CD4-positive, alpha-beta memory T cell (primary cell): ENCODE data around the gene CCDC158. TPM values are rescaled to one million over a fixed set of nuclear protein-coding genes. Genes with fewer than 3 reads are reported as not detected.

Experiments
- CTCF ChIA-PET: fragments of 350-600 bp; sonication (Branson Sonifier 250); formaldehyde crosslinking; loops from one replicate; lab custom pipeline; 2021; ENCODE audit warnings: inconsistent platforms; ENCODE audit not compliant: partially characterized antibody; lab: Charles Lee
- POLR2A ChIA-PET: fragments of 350-600 bp; sonication (Branson Sonifier 250); formaldehyde crosslinking; loops from one replicate; lab custom pipeline; 2021; ENCODE audit not compliant: partially characterized antibody; lab: Charles Lee
- DNase-seq, 5 donors: peaks; one replicate each; pipeline versions ENCODE4 v3.0.0 to v3.0.0-alpha.2; 2020 to 2022; ENCODE audit warnings: mixed read lengths in 1 of 5
- H3K27ac ChIP-seq: one replicate; pipeline ENCODE4 v1.7.0; 2013; ENCODE audit warnings: low read depth, low read length
- H3K27me3 ChIP-seq: 2 replicates; pipeline ENCODE4 v1.7.0; 2013; ENCODE audit warnings: mild to moderate bottlenecking, low read length, moderate library complexity; ENCODE audit not compliant: insufficient read depth
- H3K36me3 ChIP-seq: 2 replicates; pipeline ENCODE4 v1.7.0; 2013; ENCODE audit warnings: mild to moderate bottlenecking, low read length, moderate library complexity; ENCODE audit not compliant: insufficient read depth
- H3K4me1 ChIP-seq: 2 replicates; pipeline ENCODE4 v1.7.0; 2013; ENCODE audit warnings: mild to moderate bottlenecking, low read length, moderate library complexity; ENCODE audit not compliant: insufficient read depth
- H3K4me3 ChIP-seq, 2 donors: one replicate each; pipeline ENCODE4 v1.7.0; 2013; ENCODE audit warnings: low read length in 2 of 2, mild to moderate bottlenecking in 1 of 2
- H3K9me3 ChIP-seq, 2 donors: one replicate each; pipeline ENCODE4 v1.7.0; 2013; ENCODE audit warnings: low read length in 2 of 2, control low read depth in 1 of 2; ENCODE audit not compliant: control insufficient read depth in 1 of 2
- H3K27ac Mint-ChIP-seq, 7 donors: one replicate each; pipeline ENCODE4 v1.8.0; 2020 to 2021; ENCODE audit warnings: mixed read lengths in 7 of 7, mild to moderate bottlenecking in 6 of 7, inconsistent platforms in 3 of 7, moderate library complexity in 3 of 7
- H3K27me3 Mint-ChIP-seq, 2 donors: one replicate each; pipeline ENCODE4 v1.8.0; 2020 to 2021; ENCODE audit warnings: mixed read lengths in 2 of 2
- H3K36me3 Mint-ChIP-seq, 2 donors: one replicate each; pipeline ENCODE4 v1.8.0; 2020 to 2021; ENCODE audit warnings: mixed read lengths in 2 of 2, inconsistent platforms in 1 of 2, mild to moderate bottlenecking in 1 of 2
- H3K4me1 Mint-ChIP-seq, 4 donors: one replicate each; pipeline ENCODE4 v1.8.0; 2020 to 2021; ENCODE audit warnings: mixed read lengths in 4 of 4, mild to moderate bottlenecking in 1 of 4
- H3K4me3 Mint-ChIP-seq, 8 donors: one replicate each; pipeline ENCODE4 v1.8.0; 2020 to 2021; ENCODE audit warnings: mixed read lengths in 8 of 8, mild to moderate bottlenecking in 7 of 8, moderate library complexity in 6 of 8, inconsistent platforms in 3 of 8
- H3K9me3 Mint-ChIP-seq, 8 donors: one replicate each; pipeline ENCODE4 v1.8.0; 2020 to 2021; ENCODE audit warnings: mixed read lengths in 8 of 8, mild to moderate bottlenecking in 5 of 8, inconsistent platforms in 3 of 8, moderate library complexity in 1 of 8
- intact Hi-C: fragments of 100-400 bp; cut with micrococcal nuclease; formaldehyde crosslinking; loops from one replicate; pipeline ENCODE4 v1.15.1; 2023
- polyA plus RNA-seq, 2 donors: library from polyadenylated mRNA; unstranded; fragments of 300-500 nt; fragmentation: Illumina TruSeq; gene quantifications; one replicate each; pipeline ENCODE4 v1.2.3, GENCODE V29; 2021
- total RNA-seq, 2 experiments: library from RNA; stranded (reverse); gene quantifications; one replicate each; pipeline ENCODE4 v1.2.3, GENCODE V29; 2021

The CCDC158 gene
- total and polyA plus RNA-seq, 4 experiments from 2014 or later = not detected

DNA sequence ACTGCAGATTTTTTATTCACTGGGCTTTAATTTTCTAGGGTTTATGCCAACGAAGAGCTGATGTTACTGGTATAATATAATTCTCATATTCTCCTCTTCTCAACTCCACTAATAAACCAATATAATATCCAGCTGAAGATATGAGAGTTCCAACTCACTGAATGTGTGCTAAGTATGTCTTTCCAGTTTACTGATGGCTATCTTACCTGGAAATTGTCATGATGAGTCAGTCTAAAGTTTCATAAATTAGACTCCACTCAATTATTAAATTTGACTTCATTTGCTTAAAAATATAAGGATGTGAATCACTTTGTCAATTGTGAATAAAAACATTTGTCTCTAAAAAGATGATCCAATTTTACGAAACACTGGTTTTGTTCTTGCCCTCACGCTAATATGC lies 86.1 kb downstream of the CCDC158 start:
- H3K27ac ChIP-seq = no peak overlapping the region
- H3K4me3 ChIP-seq = no peak overlapping the region
- DNase-seq = no peak
- Mint-ChIP-seq H3K27ac (no peak overlapping the region), H3K9me3 (no peaks in the 10 kb centered on the region), H3K27me3 (peaks cover 2 to 5% of the 10 kb centered on the region in 2 donors), H3K4me3 (no peak overlapping the region), H3K4me1 (no peaks in the 10 kb centered on the region), H3K36me3 (no peaks in the 10 kb centered on the region)
- H3K27me3 ChIP-seq = no peaks in the 10 kb centered on the region
- H3K36me3 ChIP-seq = no peaks in the 10 kb centered on the region
- no peaks in the 10 kb centered on the region for H3K4me1 ChIP-seq
- ChIA-PET CTCF (interaction anchor here (0.8 kb wide), 1 partner anchor 10 kb away, joined by 3 read pairs; no protein-coding TSS in a partner anchor), POLR2A (no interaction called here)
- no peaks in the 10 kb centered on the region for H3K9me3 ChIP-seq
- intact Hi-C loops = no loop called here

GRCh38 chr4:76326515-76326914 lies 94.4 kb downstream of the CCDC158 start:
- Histone ChIP-seq H3K9me3 (peaks cover 7 to 12% of the 10 kb centered on the region in 2 donors), H3K27ac (no peak overlapping the region), H3K4me3 (no peak overlapping the region), H3K4me1 (no peaks in the 10 kb centered on the region), H3K27me3 (no peaks in the 10 kb centered on the region), H3K36me3 (no peaks in the 10 kb centered on the region)
- H3K4me1 Mint-ChIP-seq = no peaks in the 10 kb centered on the region
- ChIA-PET CTCF (interaction anchor here (1.6 kb wide), 1 partner anchor 21 kb away, joined by 3 read pairs; no protein-coding TSS in a partner anchor), POLR2A (no interaction called here)
- DNase-seq = no peak
- peaks cover 8 to 40% (median 30%) of the 10 kb centered on the region in 8 donors for H3K9me3 Mint-ChIP-seq
- H3K4me3 Mint-ChIP-seq = no peak overlapping the region
- intact Hi-C loops = no loop called here
- H3K27me3 Mint-ChIP-seq = peaks cover 4 to 6% of the 10 kb centered on the region in 2 donors
- H3K27ac Mint-ChIP-seq = no peak overlapping the region
- H3K36me3 Mint-ChIP-seq = peaks cover 0 to 5% of the 10 kb centered on the region in 2 donors

DNA sequence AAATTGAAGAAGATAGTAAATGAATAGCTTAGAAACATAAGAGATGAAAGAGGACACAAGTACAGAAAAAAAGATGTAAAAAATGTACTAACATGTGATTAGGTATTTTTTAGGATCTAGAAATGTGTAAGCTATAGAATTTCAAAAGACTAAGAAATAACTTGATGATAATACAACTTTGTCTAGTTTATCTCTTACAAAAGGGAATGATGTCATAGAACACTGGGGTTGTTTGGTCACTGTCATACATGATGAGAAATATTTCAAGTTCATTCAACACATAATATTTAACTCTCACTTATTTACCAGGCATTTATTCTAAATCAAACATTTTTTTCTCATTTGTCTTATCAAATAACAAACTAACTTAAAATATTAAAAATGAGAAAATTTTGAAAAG lies 95.9 kb downstream of the CCDC158 start:
- intact Hi-C loops = no loop called here
- no peak overlapping the region for H3K27ac ChIP-seq
- Mint-ChIP-seq H3K4me3 (no peak overlapping the region), H3K9me3 (peaks cover 8 to 45% (median 32%) of the 10 kb centered on the region in 8 donors), H3K4me1 (no peaks in the 10 kb centered on the region), H3K27me3 (peaks cover 3 to 6% of the 10 kb centered on the region in 2 donors), H3K27ac (no peak overlapping the region), H3K36me3 (peaks cover 0 to 5% of the 10 kb centered on the region in 2 donors)
- no peaks in the 10 kb centered on the region for H3K27me3 ChIP-seq
- H3K9me3 ChIP-seq = peaks cover 7 to 12% of the 10 kb centered on the region in 2 donors
- DNase-seq = no peak
- POLR2A ChIA-PET = no interaction called here
- H3K4me1 ChIP-seq = no peaks in the 10 kb centered on the region
- H3K4me3 ChIP-seq = no peak overlapping the region
- no peaks in the 10 kb centered on the region for H3K36me3 ChIP-seq
- CTCF ChIA-PET = interaction anchor here (0.7 to 1.6 kb wide), 2 partner anchors 9 to 19 kb away, joined by 3 read pairs; no protein-coding TSS in a partner anchor

GRCh38 chr4:76322236-76322635 lies 98.7 kb downstream of the CCDC158 start:
- CTCF ChIA-PET = no interaction called here
- peaks cover 0 to 51% (median 31%) of the 10 kb centered on the region in 8 donors for H3K9me3 Mint-ChIP-seq

GRCh38 chr4:76316131-76316530 lies 104.8 kb downstream of the CCDC158 start:
- Mint-ChIP-seq H3K36me3 (peaks cover 9 to 11% of the 10 kb centered on the region in 2 donors), H3K4me3 (no peak overlapping the region), H3K27me3 (peaks cover 1 to 10% of the 10 kb centered on the region in 2 donors), H3K9me3 (peaks cover 4 to 47% (median 26%) of the 10 kb centered on the region in 8 donors), H3K27ac (no peak overlapping the region), H3K4me1 (no peaks in the 10 kb centered on the region)
- intact Hi-C loops = no loop called here
- ChIA-PET CTCF (interaction anchor here (0.7 to 1.5 kb wide), 3 partner anchors 9 to 39 kb away, joined by 3 to 8 read pairs (median 5); partner anchors contain the start of gene STBD1), POLR2A (no interaction called here)
- H3K4me1 ChIP-seq = no peaks in the 10 kb centered on the region
- H3K36me3 ChIP-seq = no peaks in the 10 kb centered on the region
- no peak overlapping the region for H3K4me3 ChIP-seq
- no peak overlapping the region for H3K27ac ChIP-seq
- H3K27me3 ChIP-seq = no peaks in the 10 kb centered on the region
- DNase-seq = no peak
- no peaks in the 10 kb centered on the region for H3K9me3 ChIP-seq

More at GRCh38 chr4:76322236-76322635, 98.7 kb downstream of the CCDC158 start:
- H3K4me1 Mint-ChIP-seq = no peaks in the 10 kb centered on the region
- Histone ChIP-seq H3K36me3 (no peaks in the 10 kb centered on the region), H3K27me3 (no peaks in the 10 kb centered on the region), H3K9me3 (peaks cover 7 to 12% of the 10 kb centered on the region in 2 donors), H3K27ac (no peak overlapping the region), H3K4me1 (no peaks in the 10 kb centered on the region), H3K4me3 (no peak overlapping the region)
- H3K27me3 Mint-ChIP-seq = peaks cover 0 to 5% of the 10 kb centered on the region in 2 donors
- POLR2A ChIA-PET = no interaction called here
- H3K27ac Mint-ChIP-seq = no peak overlapping the region
- H3K4me3 Mint-ChIP-seq = no peak overlapping the region
- peaks cover 0 to 1% of the 10 kb centered on the region in 2 donors for H3K36me3 Mint-ChIP-seq
- DNase-seq = no peak
- intact Hi-C loops = no loop called here

DNA sequence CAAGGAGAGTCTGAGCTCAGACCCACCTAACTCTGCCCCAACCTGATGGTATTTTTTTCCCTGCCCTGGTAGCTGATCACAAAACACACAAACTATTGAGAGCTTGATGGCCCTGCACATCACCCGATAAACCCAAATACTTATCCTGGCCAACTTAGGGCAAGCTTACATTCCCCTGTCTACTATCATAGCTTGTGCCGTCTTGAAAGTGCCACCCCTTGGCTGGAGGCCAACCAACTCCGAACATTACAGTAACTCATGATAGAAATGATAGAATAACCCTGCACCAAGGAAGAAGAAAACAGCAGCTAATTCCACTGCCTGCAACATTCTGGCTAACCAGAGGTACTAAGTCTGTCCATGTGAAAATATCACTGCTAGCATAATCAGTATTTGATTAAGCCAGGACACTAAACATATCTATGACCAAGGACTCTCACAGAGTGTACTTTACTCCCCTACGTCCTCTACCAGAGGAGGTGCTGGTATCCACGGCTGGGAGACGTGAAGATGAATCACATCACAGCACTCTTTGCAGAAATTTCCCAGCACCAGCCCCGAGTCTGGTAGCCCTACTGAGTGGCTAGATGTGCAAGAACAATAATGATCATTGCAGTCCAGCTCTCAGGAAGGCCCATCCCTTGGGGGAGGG lies 105.5 kb downstream of the CCDC158 start:
- Histone ChIP-seq H3K27me3 (no peaks in the 10 kb centered on the region), H3K4me1 (no peaks in the 10 kb centered on the region), H3K36me3 (no peaks in the 10 kb centered on the region), H3K9me3 (no peaks in the 10 kb centered on the region), H3K27ac (no peak overlapping the region), H3K4me3 (no peak overlapping the region)
- Mint-ChIP-seq H3K27ac (no peak overlapping the region), H3K36me3 (peaks cover 9 to 11% of the 10 kb centered on the region in 2 donors), H3K27me3 (peaks cover 1 to 10% of the 10 kb centered on the region in 2 donors), H3K9me3 (peaks cover 4 to 46% (median 25%) of the 10 kb centered on the region in 8 donors), H3K4me3 (no peak overlapping the region), H3K4me1 (no peaks in the 10 kb centered on the region)
- intact Hi-C loops = no loop called here
- no peak for DNase-seq
- ChIA-PET CTCF (interaction anchor here (1.5 kb wide), 1 partner anchor 9 kb away, joined by 8 read pairs; the partner anchor contains the start of gene STBD1), POLR2A (no interaction called here)

- no peaks in the 10 kb centered on the region for H3K36me3 ChIP-seq
- peaks cover 2 to 5% (median 2%) of the 10 kb centered on the region in 4 donors for H3K4me1 Mint-ChIP-seq
- no peaks in the 10 kb centered on the region for H3K4me1 ChIP-seq
- no peak overlapping the region for H3K27ac Mint-ChIP-seq
- peaks cover 1 to 10% of the 10 kb centered on the region in 2 donors for H3K27me3 Mint-ChIP-seq
- no peaks in the 10 kb centered on the region for H3K27me3 ChIP-seq
- DNase-seq = no peak
- no peak overlapping the region for H3K4me3 ChIP-seq
- no peaks in the 10 kb centered on the region for H3K9me3 ChIP-seq
- intact Hi-C loops = no loop called here
- POLR2A ChIA-PET = no interaction called here
- peaks cover 4 to 38% (median 22%) of the 10 kb centered on the region in 8 donors for H3K9me3 Mint-ChIP-seq
- H3K4me3 Mint-ChIP-seq = no peak overlapping the region
- CTCF ChIA-PET = interaction anchor here (1.0 kb wide), 1 partner anchor 134 kb away, joined by 4 read pairs; no protein-coding TSS in a partner anchor
- peaks cover 11 to 13% of the 10 kb centered on the region in 2 donors for H3K36me3 Mint-ChIP-seq
- no peak overlapping the region for H3K27ac ChIP-seq
Measured at GRCh38 chr4:76313547-76313946, 107.4 kb downstream of the CCDC158 start.
